HepG2 (cell line): Measurements from ENCODE around the gene ADAT3. TPM values are rescaled to one million over a fixed set of nuclear protein-coding genes. Genes with fewer than 3 reads are reported as not detected.

Experiments
- CSRNP1 ChIP-seq: sonication (generic); formaldehyde crosslinking; IDR thresholded peaks from 2 replicates; pipeline ENCODE4 v1.8.1; 2023; ENCODE audit warnings: mild to moderate bottlenecking, missing genetic modification reagents
- DMAP1 ChIP-seq: IDR thresholded peaks from 2 replicates; pipeline ENCODE4 v1.6.1; 2016
- DRAP1 ChIP-seq: IDR thresholded peaks from 2 replicates; pipeline ENCODE4 v1.6.1; 2016; ENCODE audit warnings: missing genetic modification reagents, missing compliant biosample characterization
- FOXO4 ChIP-seq: sonication (generic); formaldehyde crosslinking; conservative IDR thresholded peaks from 2 replicates; pipeline ENCODE4 v1.8.1; 2023; ENCODE audit warnings: missing genetic modification reagents
- ISL2 ChIP-seq: sonication (generic); formaldehyde crosslinking; IDR thresholded peaks from 2 replicates; pipeline ENCODE4 v1.5.0; 2020; ENCODE audit warnings: missing genetic modification reagents
- KLF13 ChIP-seq: sonication (generic); formaldehyde crosslinking; IDR thresholded peaks from 2 replicates; pipeline ENCODE4 v1.4.0; 2020; ENCODE audit warnings: mild to moderate bottlenecking, missing genetic modification reagents
- KMT2A ChIP-seq: sonication (generic); formaldehyde crosslinking; IDR thresholded peaks from 2 replicates; pipeline ENCODE4 v1.4.0; 2020; ENCODE audit warnings: missing genetic modification reagents
- PCBP1 ChIP-seq: fragments of 200-400 bp; formaldehyde crosslinking; IDR thresholded peaks from 2 replicates; pipeline ENCODE4 v1.6.1; 2017; ENCODE audit warnings: mild to moderate bottlenecking, low read depth, low read length, borderline replicate concordance
- SAP130 ChIP-seq: IDR thresholded peaks from 2 replicates; pipeline ENCODE4 v1.6.1; 2016; ENCODE audit warnings: low read depth
- SMAD1 ChIP-seq: sonication (generic); formaldehyde crosslinking; IDR thresholded peaks from 2 replicates; pipeline ENCODE4 v1.4.0; 2020; ENCODE audit warnings: missing genetic modification reagents, low read depth, mild to moderate bottlenecking, borderline replicate concordance
- TFAP4 ChIP-seq: sonication (generic); IDR thresholded peaks from 2 replicates; pipeline ENCODE4 v1.6.1; 2016; ENCODE audit warnings: low read depth, borderline replicate concordance
- XBP1 ChIP-seq: sonication (generic); formaldehyde crosslinking; IDR thresholded peaks from 2 replicates; pipeline ENCODE4 v1.5.0; 2020; ENCODE audit warnings: missing genetic modification reagents
- ZC3H4 ChIP-seq: sonication (generic); formaldehyde crosslinking; IDR thresholded peaks from 2 replicates; pipeline ENCODE4 v1.4.0; 2020; ENCODE audit warnings: missing genetic modification reagents, borderline replicate concordance
- ZGPAT ChIP-seq: IDR thresholded peaks from 2 replicates; pipeline ENCODE4 v1.6.1; 2016; ENCODE audit warnings: mild to moderate bottlenecking
- ZNF317 ChIP-seq: sonication (generic); formaldehyde crosslinking; IDR thresholded peaks from 2 replicates; pipeline ENCODE4 v1.5.0; 2020; ENCODE audit warnings: mild to moderate bottlenecking, missing genetic modification reagents
- ZNF343 ChIP-seq: sonication (generic); formaldehyde crosslinking; IDR thresholded peaks from 2 replicates; pipeline ENCODE4 v1.4.0; 2020; ENCODE audit warnings: mild to moderate bottlenecking, missing genetic modification reagents
- ZNF558 ChIP-seq: sonication (generic); formaldehyde crosslinking; IDR thresholded peaks from 2 replicates; pipeline ENCODE4 v1.9.0; 2022; ENCODE audit warnings: mild to moderate bottlenecking, missing genetic modification reagents, borderline replicate concordance
- ZNF724P ChIP-seq: sonication (generic); formaldehyde crosslinking; IDR thresholded peaks from 2 replicates; pipeline ENCODE4 v1.8.0; 2022; ENCODE audit warnings: missing genetic modification reagents, borderline replicate concordance
- ZNF766 ChIP-seq: sonication (generic); formaldehyde crosslinking; IDR thresholded peaks from 2 replicates; pipeline ENCODE4 v1.5.0; 2020; ENCODE audit warnings: missing genetic modification reagents, borderline replicate concordance
- ZNF768 ChIP-seq: sonication (generic); formaldehyde crosslinking; IDR thresholded peaks from 2 replicates; pipeline ENCODE4 v1.4.0; 2020; ENCODE audit warnings: missing genetic modification reagents
- ZNF776 ChIP-seq: sonication (generic); formaldehyde crosslinking; IDR thresholded peaks from 2 replicates; pipeline ENCODE4 v1.4.0; 2020; ENCODE audit warnings: mild to moderate bottlenecking, missing genetic modification reagents
- ZNF788 ChIP-seq: sonication (generic); formaldehyde crosslinking; IDR thresholded peaks from 2 replicates; pipeline ENCODE4 v1.5.0; 2020; ENCODE audit warnings: mild to moderate bottlenecking, missing genetic modification reagents, borderline replicate concordance
- polyA plus RNA-seq, 8 experiments: library from polyadenylated mRNA; depleted of rRNA in 3 of 8; stranded (reverse) in 7 of 8; unstranded in 1 of 8; fragments of >200 nt; fragmentation: Illumina TruSeq in 4 of 8; extraction: Trizol in 4 of 8; gene quantifications; 2 replicates each; pipeline versions ENCODE4 v1.2.1 to v1.2.3, GENCODE V29; 2011 to 2016; ENCODE audit warnings: low read depth in 4 of 8, missing spikeins in 1 of 8, mixed read lengths in 1 of 8; ENCODE audit not compliant: insufficient read depth in 1 of 8
- total RNA-seq, 5 experiments: library from RNA; depleted of rRNA; stranded (reverse); fragments of >200 nt; fragmentation: Illumina TruSeq; extraction: Trizol; gene quantifications; 2 replicates each; pipeline ENCODE4 v1.2.3, GENCODE V29; 2016; ENCODE audit warnings: low read depth in 1 of 5

Gene ADAT3
- total and polyA plus RNA-seq, 2 of the 13 experiments (the other 11 are each of a cell fraction or from before 2014, with no cell fraction given): 0.95 to 3.5 TPM

GRCh38 chr19:1907563-1908363 is 2.6 kb downstream of the ADAT3 start (continued):
- TF ChIP-seq CSRNP1 (CRISPR knock-in tag) (0 out of 2 replicates have a peak, but pooled peaks have one; percentile 12), ZNF788 (CRISPR knock-in tag) (peak; percentile 44; the same call in 1 of the 2 replicates), TFAP4 (peak; percentile 36; the same call in 1 of the 2 replicates), ZNF766 (CRISPR knock-in tag) (no peak), ZNF768 (peak; percentile 40; the same call in 1 of the 2 replicates), ZNF343 (CRISPR knock-in tag) (0 out of 2 replicates have a peak, but pooled peaks have one; percentile 56), ZC3H4 (CRISPR knock-in tag) (no peak), KLF13 (CRISPR knock-in tag) (no peak), PCBP1 (0 out of 2 replicates have a peak, but pooled peaks have one; percentile 50), SMAD1 (CRISPR knock-in tag) (peak; percentile 11; the same call in 1 of the 2 replicates), SAP130 (CRISPR knock-in tag) (peak; percentile 68), DMAP1 (CRISPR knock-in tag) (peak; percentile 59; the same call in 1 of the 2 replicates), XBP1 (no peak), ISL2 (CRISPR knock-in tag) (0 out of 2 replicates have a peak, but pooled peaks have one; percentile 31), ZNF776 (CRISPR knock-in tag) (0 out of 2 replicates have a peak, but pooled peaks have one; percentile 52), ZNF558 (CRISPR knock-in tag) (no peak), ZGPAT (CRISPR knock-in tag) (peak; percentile 56; the same call in 1 of the 2 replicates), DRAP1 (CRISPR knock-in tag) (no peak), FOXO4 (0 out of 2 replicates have a peak, but pooled peaks have one; percentile 72), ZNF724P (CRISPR knock-in tag) (no peak), KMT2A (peak; percentile 43; the same call in 1 of the 2 replicates), ZNF317 (CRISPR knock-in tag) (peak; percentile 66; the same call in 1 of the 2 replicates)
